ENCODE data around the gene TMEM18.

DNA sequence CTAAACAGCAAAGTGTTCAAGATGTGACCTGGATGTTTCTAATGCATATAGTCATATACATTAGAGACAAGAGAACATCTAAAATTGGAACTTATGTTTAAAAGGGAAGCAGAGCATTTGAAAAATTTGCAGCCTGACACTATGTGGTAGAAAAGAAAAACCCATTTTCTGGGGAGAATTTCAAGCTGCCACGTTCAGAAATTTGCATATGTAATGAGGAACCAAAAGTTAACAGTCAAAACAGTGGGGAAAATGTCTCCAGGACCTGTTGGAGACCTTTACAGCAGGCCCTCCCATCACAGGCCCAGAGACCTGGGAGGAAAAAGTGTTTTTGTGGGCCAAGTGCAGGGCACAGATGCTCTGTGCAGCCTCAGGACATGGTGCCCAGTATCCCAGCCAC is 8.2 kb upstream of the TMEM18 start:
- TF ChIP-seq EZH2phosphoT487 (IDR thresholded peaks at IDR 0.05; ENCODE audit: insufficient read depth, low read depth), result no peak
- no peak for TF ChIP-seq EZH2 (IDR thresholded peaks at IDR 0.05; ENCODE audit: insufficient read depth, poor library complexity, severe bottlenecking)
